AG10803 (cell line): ENCODE data around the gene DIP2A.

ENCODE experiments used
- DNase-seq: peaks from one replicate; pipeline ENCODE4 v3.0.0; 2010; ENCODE audit warnings: low read depth
- H3K4me3 ChIP-seq: 2 replicates; pipeline ENCODE4 v1.5.1; 2011; ENCODE audit warnings: mild to moderate bottlenecking, low read length, control low read depth
- TF ChIP-seq, protein P1 (sequence below): conservative IDR thresholded peaks from 2 replicates; pipeline ENCODE4 v1.5.1; 2011; ENCODE audit warnings: mild to moderate bottlenecking, low read length, control low read depth, inconsistent platforms

DIP2A gene

DNA sequence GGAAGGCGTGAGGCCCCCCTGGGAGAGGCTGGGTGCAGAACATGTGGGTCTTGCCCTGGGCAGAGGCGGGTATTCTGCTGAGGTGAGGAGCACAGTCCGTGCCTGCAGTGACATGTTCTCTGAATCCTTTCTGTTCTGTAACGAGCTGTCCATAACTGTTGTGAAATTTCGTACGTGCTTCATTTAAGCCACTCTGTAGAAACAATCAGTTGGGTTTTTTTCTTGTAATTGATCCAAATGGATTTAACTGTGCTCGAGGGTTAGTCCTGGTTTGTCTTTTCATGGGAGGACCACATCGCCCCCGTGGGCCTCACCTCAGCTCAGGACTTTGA is 45.4 kb upstream of the DIP2A start:
- DNase-seq, result no peak
- H3K4me3 ChIP-seq, result no peak overlapping the region
- TF ChIP-seq, protein P1, sequence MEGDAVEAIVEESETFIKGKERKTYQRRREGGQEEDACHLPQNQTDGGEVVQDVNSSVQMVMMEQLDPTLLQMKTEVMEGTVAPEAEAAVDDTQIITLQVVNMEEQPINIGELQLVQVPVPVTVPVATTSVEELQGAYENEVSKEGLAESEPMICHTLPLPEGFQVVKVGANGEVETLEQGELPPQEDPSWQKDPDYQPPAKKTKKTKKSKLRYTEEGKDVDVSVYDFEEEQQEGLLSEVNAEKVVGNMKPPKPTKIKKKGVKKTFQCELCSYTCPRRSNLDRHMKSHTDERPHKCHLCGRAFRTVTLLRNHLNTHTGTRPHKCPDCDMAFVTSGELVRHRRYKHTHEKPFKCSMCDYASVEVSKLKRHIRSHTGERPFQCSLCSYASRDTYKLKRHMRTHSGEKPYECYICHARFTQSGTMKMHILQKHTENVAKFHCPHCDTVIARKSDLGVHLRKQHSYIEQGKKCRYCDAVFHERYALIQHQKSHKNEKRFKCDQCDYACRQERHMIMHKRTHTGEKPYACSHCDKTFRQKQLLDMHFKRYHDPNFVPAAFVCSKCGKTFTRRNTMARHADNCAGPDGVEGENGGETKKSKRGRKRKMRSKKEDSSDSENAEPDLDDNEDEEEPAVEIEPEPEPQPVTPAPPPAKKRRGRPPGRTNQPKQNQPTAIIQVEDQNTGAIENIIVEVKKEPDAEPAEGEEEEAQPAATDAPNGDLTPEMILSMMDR, result no peak

DNA sequence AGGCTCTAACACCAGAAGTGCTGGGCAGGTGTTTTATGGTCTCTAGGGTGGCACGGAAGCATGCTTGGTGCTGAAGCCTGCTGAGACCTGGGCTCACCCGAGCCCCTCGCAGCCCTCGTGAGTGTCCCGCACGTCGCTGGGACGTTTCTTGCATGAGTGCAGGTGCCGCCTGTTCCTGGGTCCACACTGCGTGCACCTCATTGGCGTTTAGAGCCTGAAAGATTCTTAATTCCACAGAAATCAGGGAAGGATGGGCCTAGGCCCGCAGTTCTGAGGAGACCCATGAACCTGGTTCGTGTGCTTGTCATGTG is 43.8 kb upstream of the DIP2A start:
- no peak overlapping the region for H3K4me3 ChIP-seq
- TF ChIP-seq, protein P1, result no peak
- DNase-seq, result no peak

DNA sequence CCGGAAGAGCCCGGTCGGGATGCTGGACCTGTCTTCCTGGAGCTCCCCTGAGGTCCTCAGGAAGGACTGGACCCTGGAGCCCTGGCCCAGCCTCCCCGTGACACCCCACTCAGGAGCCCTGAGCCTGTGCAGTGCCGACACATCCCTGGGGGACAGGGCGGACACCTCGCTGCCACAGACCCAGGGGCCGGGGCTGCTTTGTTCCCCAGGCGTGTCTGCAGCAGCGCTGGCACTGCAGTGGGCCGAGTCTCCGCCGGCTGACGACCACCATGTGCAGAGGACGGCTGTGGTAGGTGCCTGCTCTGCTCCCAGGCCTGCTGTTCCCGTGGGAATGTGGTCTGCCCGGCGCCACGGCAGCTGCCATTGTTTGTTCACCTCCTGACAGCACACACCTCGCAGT is 42.1 kb upstream of the DIP2A start:
- no peak for DNase-seq
- TF ChIP-seq, protein P1, result no peak
- no peak overlapping the region for H3K4me3 ChIP-seq

DNA sequence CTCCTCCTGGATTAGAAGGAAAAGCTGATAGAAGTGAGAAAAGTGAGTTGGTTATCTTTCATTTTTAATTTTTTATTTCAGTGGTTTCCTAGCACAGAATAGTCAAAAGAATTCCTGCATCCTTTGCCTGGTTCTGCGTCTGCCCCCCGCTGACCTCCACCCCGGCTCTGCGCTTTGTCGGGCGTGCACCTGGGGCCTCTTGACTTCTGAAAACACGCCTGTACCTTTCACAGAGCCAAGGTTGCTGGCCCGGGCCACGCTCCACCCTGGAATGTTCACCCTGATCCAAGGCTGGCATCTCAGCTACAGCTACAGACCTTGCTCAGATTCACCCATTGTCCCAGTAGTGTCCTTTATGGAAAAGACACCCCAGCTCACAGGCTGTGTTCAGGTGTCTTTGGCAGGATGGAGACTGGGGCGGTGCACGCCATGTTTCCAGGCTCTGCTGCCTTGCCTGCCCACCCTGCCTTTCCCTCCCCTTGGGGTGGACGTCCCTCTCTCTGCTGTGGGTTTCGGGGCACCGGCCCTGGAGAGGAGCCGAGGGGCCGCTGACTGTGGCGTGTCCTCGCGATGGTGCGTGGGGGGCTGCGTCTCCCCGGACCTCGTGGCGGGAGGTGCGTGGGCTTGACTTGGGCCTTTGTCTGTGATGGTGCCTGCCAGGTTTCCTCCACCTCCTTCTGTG is 40.3 kb upstream of the DIP2A start:
- TF ChIP-seq, protein P1, result no peak
- no peak overlapping the region for H3K4me3 ChIP-seq
- DNase-seq, result no peak

DNA sequence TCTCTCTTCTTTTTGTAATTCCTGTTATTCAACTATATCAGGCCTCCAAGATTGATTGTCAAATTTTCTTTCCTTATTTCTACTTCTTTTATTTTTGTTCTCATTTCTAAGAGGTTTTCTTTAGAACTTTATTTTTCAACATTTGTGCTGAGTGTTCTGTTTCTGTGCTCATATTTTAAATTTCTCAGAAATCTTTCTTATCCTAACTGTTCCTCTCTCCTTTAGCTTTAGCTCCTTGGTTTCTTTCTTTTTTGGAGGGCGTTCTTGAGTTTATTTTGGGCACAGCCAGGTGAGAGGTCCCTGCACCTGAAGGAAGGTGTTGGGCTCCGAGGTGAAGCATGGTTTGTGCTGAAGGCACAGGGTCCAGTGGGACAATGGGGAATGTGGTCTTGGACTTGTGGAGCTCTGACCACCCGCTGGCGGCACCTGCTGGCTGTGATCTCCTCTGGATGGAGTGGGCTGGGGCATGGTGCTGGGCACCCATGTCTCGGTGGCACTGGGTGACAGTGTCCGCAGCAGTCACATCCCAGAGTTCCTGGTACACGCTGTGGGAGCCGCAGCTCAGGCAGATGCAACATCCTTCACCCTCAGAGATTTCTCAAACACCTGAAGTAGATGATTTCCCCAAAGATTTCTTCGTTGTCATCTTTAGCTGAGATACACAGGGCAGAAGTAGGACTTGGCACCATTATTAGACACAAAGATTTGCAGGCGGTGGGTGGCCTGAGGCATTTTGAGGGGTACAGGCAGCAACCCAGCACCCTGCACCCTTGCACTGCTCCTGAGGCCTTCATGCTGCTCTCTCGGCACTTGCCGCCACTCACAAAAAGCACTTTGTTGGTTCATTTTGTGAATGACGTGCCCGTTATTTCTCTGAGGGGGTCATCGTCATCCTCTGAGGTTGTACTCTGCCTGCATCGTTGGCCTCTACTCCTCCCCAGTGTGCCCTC is 38.2 kb upstream of the DIP2A start:
- TF ChIP-seq, protein P1, result no peak
- DNase-seq, result no peak
- H3K4me3 ChIP-seq, result no peak overlapping the region

DNA sequence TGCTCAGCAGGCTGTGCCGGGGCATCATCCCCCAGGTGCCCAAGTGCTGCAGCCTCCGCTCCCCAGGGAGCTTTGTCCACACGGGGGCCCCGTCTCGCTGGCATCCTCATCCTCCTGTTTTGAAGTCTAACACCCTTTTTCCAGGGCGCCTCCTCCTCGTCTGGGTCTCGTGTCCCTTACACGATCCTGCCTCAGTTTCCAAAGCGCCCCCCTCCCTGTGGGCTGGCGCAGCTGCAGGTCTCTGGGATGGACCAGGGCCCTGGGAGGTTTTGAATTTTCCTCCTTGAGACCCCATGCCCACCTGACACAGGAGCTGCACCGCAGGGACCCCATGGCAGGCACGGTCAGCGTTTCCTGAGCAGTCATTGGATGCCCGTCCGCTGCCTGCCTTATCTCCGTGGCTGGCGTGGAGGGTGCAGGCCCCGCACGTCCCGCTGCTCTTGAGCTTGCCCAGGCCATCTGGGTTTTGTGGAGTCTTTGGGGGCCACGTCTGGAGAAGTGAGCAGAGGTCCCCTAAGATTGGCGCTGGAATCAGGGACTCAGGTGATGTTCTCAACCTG is 37.4 kb upstream of the DIP2A start:
- H3K4me3 ChIP-seq, result no peak overlapping the region
- TF ChIP-seq, protein P1, result no peak

More for the DNA sequence above, 37.4 kb upstream of the DIP2A start:
- no peak for DNase-seq
